Large intestine (tissue), 3 donors: ENCODE data around the gene AP2B1. TPM values are rescaled to one million over a fixed set of nuclear protein-coding genes. Genes with fewer than 3 reads are reported as not detected.

ENCODE experiments used
- DNase-seq, 2 donors: peaks; one replicate each; pipeline versions ENCODE4 v3.0.0 to v3.0.0-alpha.2; 2013
- H3K27ac ChIP-seq: one replicate; pipeline ENCODE4 v1.5.1; 2013; ENCODE audit warnings: low read length
- H3K27me3 ChIP-seq: 2 replicates; pipeline ENCODE4 v1.6.1; 2013; ENCODE audit warnings: low read length; ENCODE audit not compliant: control insufficient read depth, insufficient read depth
- H3K36me3 ChIP-seq: 2 replicates; pipeline ENCODE4 v1.6.1; 2013; ENCODE audit warnings: low read length; ENCODE audit not compliant: control insufficient read depth, insufficient read depth
- H3K4me1 ChIP-seq: one replicate; pipeline ENCODE4 v1.6.1; 2013; ENCODE audit warnings: low read length; ENCODE audit not compliant: control insufficient read depth, insufficient read depth
- H3K4me3 ChIP-seq: one replicate; pipeline ENCODE4 v1.5.1; 2013; ENCODE audit warnings: low read length
- H3K9me3 ChIP-seq: one replicate; pipeline ENCODE4 v1.6.1; 2013; ENCODE audit warnings: mild to moderate bottlenecking, low read depth, low read length, moderate library complexity; ENCODE audit not compliant: control insufficient read depth
- WGBS: methylation state at CpG from one replicate; pipeline ENCODE4 v1.1.5; 2013; ENCODE audit warnings: low lambda C conversion rate; ENCODE audit not compliant: insufficient coverage; 5-methylcytosine and 5-hydroxymethylcytosine counted together
- polyA plus RNA-seq: library from polyadenylated mRNA; unstranded; fragments of 120-200 nt; gene quantifications from one replicate; pipeline ENCODE4 v1.2.1, GENCODE V29; 2013

The AP2B1 gene
- polyA plus RNA-seq, 1 donor = 89.5 TPM

DNA sequence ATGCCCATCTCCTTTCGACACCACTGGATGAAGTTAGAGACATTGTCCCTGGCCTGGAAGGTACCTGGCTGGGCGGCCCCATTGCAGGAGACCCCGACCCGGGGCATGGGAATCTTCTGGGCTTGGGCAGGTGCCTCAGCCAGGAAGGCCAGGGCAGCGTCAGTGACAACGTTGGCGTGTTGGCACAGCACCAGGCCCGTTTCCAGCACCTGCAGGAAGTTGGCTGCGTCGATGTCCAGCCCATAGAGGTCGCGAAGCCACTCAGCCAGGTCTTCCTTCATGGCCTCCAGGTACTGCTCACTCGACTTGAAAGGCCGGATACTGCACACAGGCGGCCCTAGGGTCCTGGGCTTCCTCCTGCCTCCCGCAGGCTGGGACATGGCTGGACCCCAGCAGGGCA is 165.3 kb downstream of the AP2B1 start:
- H3K27ac ChIP-seq = no peak overlapping the region
- no peaks in the 10 kb centered on the region for H3K9me3 ChIP-seq
- no peak overlapping the region for H3K4me3 ChIP-seq
- peaks cover 45% of the 10 kb centered on the region for H3K27me3 ChIP-seq
- no peak for DNase-seq
- H3K4me1 ChIP-seq = peaks cover 2% of the 10 kb centered on the region
- no CpG with 5 or more reads among the region's 16 CpGs for WGBS
- H3K36me3 ChIP-seq = no peaks in the 10 kb centered on the region

DNA sequence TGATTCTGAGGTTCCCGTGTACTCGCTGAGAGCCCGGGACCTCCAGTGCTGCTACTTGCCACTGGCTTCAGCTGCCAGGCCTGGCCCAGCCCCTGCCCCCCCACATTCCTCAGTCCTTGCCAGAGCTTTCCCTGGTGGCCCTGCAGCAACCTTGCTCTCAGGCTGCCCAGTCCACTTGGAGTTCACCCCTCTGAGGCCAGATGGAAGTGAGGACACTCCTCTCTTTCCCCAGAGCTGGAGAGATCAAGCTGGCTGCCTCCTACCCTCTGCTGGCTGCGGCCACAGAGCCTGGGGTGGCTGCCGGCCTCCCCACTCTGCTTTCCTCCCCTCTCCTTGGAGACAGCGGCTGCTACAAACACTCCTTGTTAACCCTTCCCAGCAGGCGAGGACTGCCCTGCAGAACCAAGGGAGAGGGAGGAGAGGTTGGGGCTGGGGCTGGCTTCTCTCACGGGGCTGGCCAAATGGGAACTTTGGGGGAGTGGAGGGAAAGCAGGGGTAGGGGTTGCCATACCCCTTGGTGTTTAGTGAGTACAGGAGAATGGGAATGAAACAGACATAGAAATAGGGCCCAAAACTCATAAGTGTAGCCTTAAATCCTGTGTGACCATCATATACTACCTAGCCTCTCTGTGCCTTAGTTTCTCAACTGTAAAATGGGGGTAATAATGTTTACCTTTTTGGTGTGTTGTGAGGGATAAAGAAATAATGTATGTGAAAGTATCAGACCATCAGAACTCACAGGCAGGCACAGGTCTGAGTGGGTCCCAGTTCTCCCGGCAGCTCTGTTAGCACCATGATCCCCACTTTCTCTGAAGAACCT is 166.0 kb downstream of the AP2B1 start, which contains the start of gene GAS2L2:
GAS2L2 (minus strand) TSS at position 295 of the 820 bp plus-strand sequence. CDS start 389 bp downstream, outside the sequence.
- H3K27me3 ChIP-seq = peaks cover 42% of the 10 kb centered on the region
- WGBS = no CpG with 5 or more reads among the region's 9 CpGs
- H3K4me1 ChIP-seq = peaks cover 2% of the 10 kb centered on the region
- no peak within 1 kb of the TSS for H3K27ac ChIP-seq
- no peak within 1 kb of the TSS for H3K4me3 ChIP-seq
- no peak for DNase-seq
- H3K36me3 ChIP-seq = no peaks in the 10 kb centered on the region
- H3K9me3 ChIP-seq = no peaks in the 10 kb centered on the region

DNA sequence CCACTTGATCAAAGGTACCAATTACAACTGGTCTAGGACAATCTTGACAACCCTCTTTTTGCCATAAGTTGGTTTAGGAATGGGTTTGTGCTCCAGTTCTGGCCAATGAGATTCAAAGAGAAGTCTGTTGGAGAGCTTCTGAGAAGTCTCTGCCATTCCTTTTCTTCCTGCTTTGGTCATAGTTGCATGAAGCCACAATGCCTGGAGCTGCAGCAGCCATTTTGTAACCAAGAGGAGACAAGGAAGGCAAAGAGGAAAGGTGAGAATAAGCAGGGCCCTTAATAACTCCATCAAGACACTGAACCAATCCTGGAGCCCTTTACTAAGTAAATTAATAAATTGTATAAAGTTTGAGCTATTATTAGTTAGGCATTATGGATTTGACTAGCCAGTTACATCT is 170.1 kb downstream of the AP2B1 start:
- Histone ChIP-seq H3K36me3 (no peaks in the 10 kb centered on the region), H3K27me3 (peaks cover 11% of the 10 kb centered on the region), H3K27ac (no peak overlapping the region), H3K4me3 (no peak overlapping the region), H3K4me1 (no peaks in the 10 kb centered on the region), H3K9me3 (no peaks in the 10 kb centered on the region)
- DNase-seq = no peak

DNA sequence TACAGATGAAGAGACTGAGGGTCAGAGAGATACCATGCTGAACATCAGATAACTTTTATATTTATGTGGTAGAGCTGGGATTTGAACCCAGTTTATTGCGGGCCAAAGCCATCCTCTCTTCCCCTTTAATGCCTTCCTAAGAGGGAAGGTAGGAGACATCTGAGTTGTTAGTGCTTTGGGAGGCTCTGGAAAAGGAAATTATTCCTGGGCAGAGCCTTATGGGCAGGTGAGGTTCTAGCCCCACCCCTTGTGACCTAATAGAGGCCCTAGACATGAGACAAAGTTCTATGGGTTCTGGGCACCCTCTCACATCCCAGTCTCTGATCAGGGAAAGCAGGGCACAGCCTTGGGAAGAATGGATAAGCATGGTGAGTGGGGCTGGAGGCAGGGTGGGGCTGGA is 173.5 kb downstream of the AP2B1 start, which contains the start of gene C17orf50:
C17orf50 (plus strand) TSS at position 301 of the 400 bp plus-strand sequence; CDS start at position 356, 55 bp downstream.
- Histone ChIP-seq H3K36me3 (no peaks in the 10 kb centered on the region), H3K9me3 (no peaks in the 10 kb centered on the region), H3K27me3 (no peaks in the 10 kb centered on the region), H3K4me1 (peaks cover 10% of the 10 kb centered on the region), H3K4me3 (no peak within 1 kb of the TSS), H3K27ac (no peak within 1 kb of the TSS)
- DNase-seq = no peak
- WGBS = no CpG with 5 or more reads among the region's 1 CpG

DNA sequence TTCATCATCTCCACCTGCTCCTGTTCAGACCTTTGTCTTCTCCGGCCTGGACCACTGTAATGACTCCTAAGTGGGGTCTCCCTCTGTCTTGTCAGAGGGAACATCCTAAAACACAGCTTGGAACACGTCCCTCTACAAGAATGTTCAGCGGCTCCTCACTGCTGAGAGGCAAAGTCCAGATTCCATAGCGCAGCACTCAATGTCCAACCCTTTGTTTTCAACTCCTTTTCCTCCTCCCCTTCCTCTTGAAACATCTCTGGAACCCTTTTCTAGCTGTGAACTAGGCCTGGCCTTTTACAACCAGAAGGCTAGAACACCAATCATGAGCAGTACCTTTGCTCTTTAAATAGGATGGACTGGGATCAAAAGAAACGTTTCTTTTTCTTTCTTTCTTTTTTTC is 174.5 kb downstream of the AP2B1 start:
- H3K4me3 ChIP-seq = no peak overlapping the region
- H3K27me3 ChIP-seq = no peaks in the 10 kb centered on the region
- 60% methylated on average over 1 of the region's 5 CpGs for WGBS
- DNase-seq = no peak
- no peaks in the 10 kb centered on the region for H3K36me3 ChIP-seq
- no peaks in the 10 kb centered on the region for H3K9me3 ChIP-seq
- H3K27ac ChIP-seq = no peak overlapping the region
- H3K4me1 ChIP-seq = peaks cover 13% of the 10 kb centered on the region

DNA sequence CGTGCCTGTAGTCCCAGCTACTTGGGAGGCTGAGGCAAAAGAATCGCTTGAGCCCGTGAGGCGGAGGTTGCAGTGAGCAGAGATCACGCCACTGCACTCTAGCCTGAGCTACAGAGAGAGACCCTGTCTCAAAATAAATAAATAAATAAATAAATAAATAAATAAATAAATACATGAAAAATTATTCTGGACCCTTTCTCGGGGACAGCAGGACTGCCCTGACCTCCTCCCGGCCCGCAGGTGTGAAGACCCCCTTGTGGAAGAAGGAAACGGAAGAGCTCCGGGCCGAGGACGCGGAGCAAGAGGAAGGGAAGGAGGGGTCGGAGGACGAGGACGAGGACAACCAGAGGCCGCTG is 176.6 kb downstream of the AP2B1 start:
- no CpG with 5 or more reads among the region's 17 CpGs for WGBS
- no peak overlapping the region for H3K27ac ChIP-seq

DNA sequence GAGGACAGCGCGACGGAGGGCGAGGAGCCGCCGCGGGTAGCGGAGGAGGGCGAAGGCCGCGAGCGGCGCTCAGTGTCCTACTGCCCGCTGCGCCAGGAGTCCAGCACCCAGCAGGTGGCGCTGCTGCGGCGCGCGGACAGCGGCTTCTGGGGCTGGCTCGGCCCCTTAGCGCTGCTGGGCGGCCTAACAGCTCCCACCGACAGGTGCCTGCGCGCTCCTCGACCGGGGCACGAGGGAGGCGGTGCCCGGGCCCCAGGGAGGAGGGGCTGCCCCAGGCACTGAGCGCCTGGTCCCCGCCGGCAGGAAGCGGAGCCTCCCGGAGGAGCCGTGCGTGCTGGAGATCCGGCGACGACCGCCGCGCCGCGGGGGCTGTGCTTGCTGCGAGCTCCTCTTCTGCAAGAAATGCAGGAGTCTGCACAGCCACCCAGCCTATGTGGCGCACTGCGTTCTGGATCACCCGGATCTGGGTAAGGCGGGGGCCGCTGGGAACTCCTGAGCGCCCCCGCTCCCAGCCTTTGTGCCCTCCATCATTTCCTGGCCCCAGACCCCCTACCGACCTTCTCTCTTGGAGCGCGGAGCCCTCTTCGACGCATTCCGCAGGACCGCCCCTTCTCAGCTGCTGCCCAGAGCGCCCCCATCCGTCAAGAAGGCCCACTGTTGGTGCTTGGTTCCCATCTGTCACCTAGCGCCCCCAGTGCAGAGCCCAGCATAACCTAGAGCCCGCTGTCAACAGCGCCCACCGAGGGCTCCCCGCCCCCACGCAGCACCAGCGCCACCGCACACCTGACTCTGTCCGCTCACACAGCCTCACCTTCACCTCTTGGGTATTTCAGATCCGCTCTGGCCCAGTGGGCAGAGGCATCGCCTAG is 177.2 kb downstream of the AP2B1 start:
- no CpG with 5 or more reads among the region's 75 CpGs for WGBS
- H3K27ac ChIP-seq = peak overlapping the region; percentile 48
- no peaks in the 10 kb centered on the region for H3K9me3 ChIP-seq
- no peaks in the 10 kb centered on the region for H3K36me3 ChIP-seq
- H3K4me3 ChIP-seq = peak overlapping the region; percentile 56
- peaks cover 13% of the 10 kb centered on the region for H3K4me1 ChIP-seq
- DNase-seq = peak; percentile 93 to 94
- no peaks in the 10 kb centered on the region for H3K27me3 ChIP-seq

More for the DNA sequence above, 176.6 kb downstream of the AP2B1 start:
- H3K9me3 ChIP-seq = no peaks in the 10 kb centered on the region
- peak overlapping the region; percentile 22 for H3K4me3 ChIP-seq
- DNase-seq = no peak
- no peaks in the 10 kb centered on the region for H3K27me3 ChIP-seq
- H3K4me1 ChIP-seq = peaks cover 13% of the 10 kb centered on the region
- no peaks in the 10 kb centered on the region for H3K36me3 ChIP-seq

DNA sequence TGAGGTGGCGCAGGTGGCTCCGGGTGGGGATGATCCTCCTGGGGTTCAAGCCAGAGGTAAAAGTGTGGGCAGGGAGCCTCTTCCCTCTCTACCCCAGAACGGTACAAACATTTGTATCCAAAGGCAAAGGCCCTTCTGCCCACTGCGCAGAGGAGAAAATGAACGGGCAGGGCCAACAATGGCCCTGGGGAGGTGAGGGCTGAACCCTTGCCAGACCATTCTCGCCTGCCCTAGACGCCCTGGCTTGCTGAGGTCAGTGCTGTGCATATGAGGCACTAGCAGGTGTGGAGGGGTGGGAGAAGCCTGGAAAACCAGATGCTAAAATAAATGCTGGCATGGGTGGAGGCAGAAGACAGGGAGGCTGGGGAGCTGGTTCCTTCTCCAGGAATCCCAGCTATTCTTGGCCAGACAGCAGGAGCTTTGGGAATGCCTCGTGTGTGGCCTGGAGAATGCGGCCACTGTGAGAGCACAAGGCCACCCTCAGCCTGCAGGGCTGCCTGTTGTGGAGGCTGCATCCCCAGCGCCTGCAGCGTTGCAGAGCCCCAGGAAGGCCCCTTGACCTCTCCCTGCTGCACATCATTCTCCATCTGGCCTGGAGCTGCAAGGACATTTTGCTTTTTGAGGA is 178.1 kb downstream of the AP2B1 start:
- no CpG with 5 or more reads among the region's 11 CpGs for WGBS
- no peak for DNase-seq
- Histone ChIP-seq H3K27ac (no peak overlapping the region), H3K27me3 (no peaks in the 10 kb centered on the region), H3K9me3 (no peaks in the 10 kb centered on the region), H3K4me1 (peaks cover 13% of the 10 kb centered on the region), H3K36me3 (no peaks in the 10 kb centered on the region), H3K4me3 (no peak overlapping the region)

DNA sequence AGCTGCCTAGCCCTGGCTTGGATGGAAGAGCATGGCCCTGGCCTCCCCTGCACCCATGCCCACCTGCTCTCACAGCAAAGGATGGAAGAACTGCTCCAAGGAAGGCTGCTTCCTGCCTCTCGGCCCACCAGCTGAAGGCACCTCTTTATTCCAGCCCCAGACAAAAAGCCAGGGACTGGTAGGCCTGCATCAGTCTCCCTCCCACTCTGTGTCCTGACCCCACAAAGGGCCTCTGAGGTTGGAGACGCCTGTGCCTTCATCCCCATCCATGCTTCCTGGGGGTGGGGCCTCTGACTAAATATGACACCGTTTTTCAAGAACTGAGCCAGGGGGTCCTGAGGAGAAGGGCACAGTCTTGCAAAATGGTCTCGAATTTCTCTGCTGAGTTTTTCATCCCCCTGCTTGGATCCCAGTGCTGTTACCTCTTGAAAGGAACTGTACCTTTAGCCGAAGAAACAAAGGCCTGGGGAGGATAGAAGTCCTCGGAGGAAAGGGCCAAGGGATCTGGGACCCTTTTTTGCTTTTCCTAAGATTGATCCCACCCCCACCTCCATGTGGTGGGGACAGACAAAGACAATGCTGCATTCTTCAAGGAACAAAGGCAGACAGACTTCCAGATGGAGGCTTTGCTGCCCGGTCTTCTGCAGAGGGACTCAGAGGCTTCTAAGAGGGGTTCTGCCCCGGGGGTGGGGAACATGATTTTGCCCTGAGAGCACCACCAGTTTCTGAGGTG is 178.8 kb downstream of the AP2B1 start:
- peaks cover 13% of the 10 kb centered on the region for H3K4me1 ChIP-seq
- no peak for DNase-seq
- H3K27me3 ChIP-seq = no peaks in the 10 kb centered on the region
- WGBS = no CpG with 5 or more reads among the region's 8 CpGs
- no peak overlapping the region for H3K27ac ChIP-seq
- H3K4me3 ChIP-seq = no peak overlapping the region
- no peaks in the 10 kb centered on the region for H3K9me3 ChIP-seq
- H3K36me3 ChIP-seq = no peaks in the 10 kb centered on the region

DNA sequence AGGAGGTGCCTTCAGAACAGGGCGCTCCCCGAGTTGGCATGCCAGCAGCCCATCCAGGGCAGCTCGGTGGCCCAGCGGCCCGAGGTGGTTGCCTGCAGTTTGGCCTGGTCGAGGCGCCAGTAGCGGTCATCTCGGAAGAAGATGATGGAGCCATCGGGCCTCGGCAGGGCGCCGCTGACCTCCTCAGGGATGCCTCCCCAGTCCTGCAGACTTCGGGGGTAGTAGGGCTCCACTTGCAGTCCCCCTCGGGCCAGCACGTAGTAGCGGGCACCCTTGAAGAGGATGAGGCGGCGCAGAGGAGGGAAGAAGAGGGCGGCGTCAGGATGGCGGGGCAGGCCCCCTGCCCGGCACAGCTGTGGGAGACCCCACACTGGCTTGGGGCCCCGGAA is 179.4 kb downstream of the AP2B1 start:
- WGBS = no CpG with 5 or more reads among the region's 24 CpGs
- H3K27ac ChIP-seq = no peak overlapping the region

More for the DNA sequence above, 179.4 kb downstream of the AP2B1 start:
- H3K27me3 ChIP-seq = no peaks in the 10 kb centered on the region
- no peaks in the 10 kb centered on the region for H3K36me3 ChIP-seq
- H3K4me1 ChIP-seq = peaks cover 13% of the 10 kb centered on the region
- no peaks in the 10 kb centered on the region for H3K9me3 ChIP-seq
- no peak for DNase-seq
- no peak overlapping the region for H3K4me3 ChIP-seq
